Psoas muscle (tissue), 8 donors: ENCODE measurements around the gene GINM1. TPM values are rescaled to one million over a fixed set of nuclear protein-coding genes. Genes with fewer than 3 reads are reported as not detected.
A peak's percentile ranks its signal among the peaks of the same experiment; 100 is the strongest.

Experiments used
- ATAC-seq, 4 donors: fragments of 200-7000 bp; cut with Tn5 transposase; one replicate each; pipeline ENCODE4 v1.9.1; 2020; ENCODE audit warnings: moderate library complexity in 3 of 4, mild to moderate bottlenecking in 2 of 4
- DNase-seq, 2 donors: peaks; one replicate each; pipeline ENCODE4 v3.0.0-alpha.2; 2020
- H3K27ac ChIP-seq: fragments of 200-600 bp; one replicate; pipeline ENCODE4 v1.8.0; 2022
- H3K27me3 ChIP-seq, 3 donors: fragments of 200-600 bp in 1 of 3; one replicate each; pipeline versions ENCODE4 v1.6.1 to v1.8.0; 2013 to 2022; ENCODE audit warnings: low read length in 2 of 3, mild to moderate bottlenecking in 2 of 3, moderate library complexity in 1 of 3; ENCODE audit not compliant: insufficient read depth in 3 of 3
- H3K36me3 ChIP-seq, 2 donors: fragments of 200-600 bp in 1 of 2; one replicate each; pipeline versions ENCODE4 v1.6.1 to v1.8.0; 2013 to 2022; ENCODE audit warnings: low read depth in 1 of 2, mild to moderate bottlenecking in 1 of 2, moderate library complexity in 1 of 2; ENCODE audit not compliant: insufficient read depth in 1 of 2
- H3K4me1 ChIP-seq: fragments of 200-600 bp; one replicate; pipeline ENCODE4 v1.8.0; 2022
- H3K4me3 ChIP-seq: fragments of 200-600 bp; one replicate; pipeline ENCODE4 v1.8.0; 2022; ENCODE audit warnings: mild to moderate bottlenecking
- H3K9me3 ChIP-seq: fragments of 200-600 bp; one replicate; pipeline ENCODE4 v1.8.0; 2022
- CTCF ChIP-seq: fragments of 200-600 bp; IDR thresholded peaks from one replicate; pipeline ENCODE4 v1.8.0; 2022; ENCODE audit warnings: antibody characterized with exemption
- WGBS, 3 donors: extraction: QIAGEN DNeasy Blood & Tissue Kit; methylation state at CpG; one replicate each; pipeline versions ENCODE4 v1.1.6 to v1.1.7; 2013; 5-methylcytosine and 5-hydroxymethylcytosine counted together
- intact Hi-C, 2 donors: fragments of 100-400 bp; cut with DNase I; formaldehyde crosslinking; loops; one replicate each; pipeline versions ENCODE4 v1.11.0 to v1.14.2; 2022
- polyA plus RNA-seq, 3 donors: library from polyadenylated mRNA; stranded (reverse); fragments of 200-250 nt; gene quantifications; one replicate each; pipeline ENCODE4 v1.2.3, GENCODE V29; 2013
- total RNA-seq, 4 donors: library from RNA; stranded (reverse); fragmentation: NEBNext Ultra II Directional in 2 of 4; extraction: Animal tissue kit (Norgen Biotek cat#: 25700) in 2 of 4; gene quantifications; one replicate each; pipeline versions ENCODE4 v1.2.1 to v1.2.4, GENCODE V29; 2021 to 2023
- donor health status: healthy with polysubstance abuse.
- donor health status: DM: no; HTN: no; CAD: no; lungs with moderate emphysema.
- donor health status: Bipolar disorder and iron deficiency.
- donor health status: healthy.
- donor health status: DM: yes; HTN: yes; CAD: no.
- donor health status: DM: no; HTN: no; CAD: no.
- donor health status: DM: no; HTN: no; CAD: no.
- donor health status: DM: yes; HTN: yes; CAD: no.

GINM1 gene
- total and polyA plus RNA-seq, 7 donors: 25.9 to 39.0 (median 30.7) TPM

GRCh38 chr6:149566410-149567193, 427 bp downstream of the GINM1 start:
- H3K36me3 ChIP-seq: no peaks in the 10 kb centered on the region
- H3K9me3 ChIP-seq: no peaks in the 10 kb centered on the region
- H3K27me3 ChIP-seq: no peaks in the 10 kb centered on the region
- peak overlapping the region; percentile 96 for H3K27ac ChIP-seq
- DNase-seq (peak; percentile 59 to 76), ATAC-seq (peak; percentile 26 to 55 (median 40))
- peaks cover 17% of the 10 kb centered on the region for H3K4me1 ChIP-seq
- H3K4me3 ChIP-seq: peak overlapping the region; percentile 97
- TF ChIP-seq CTCF: no peak
- 0% methylated on average over 54 to 81 of the region's 81 CpGs for WGBS, 3 donors
- intact Hi-C loops: loop anchor here (5.0 to 10.0 kb wide), 2 partner anchors 81 to 148 kb away; partner anchors contain the start of genes LATS1 (in 2 of the 2) and KATNA1 (in 1 of the 2)

- Histone ChIP-seq H3K27me3 (no peaks in the 10 kb centered on the region), H3K4me1 (peaks cover 17% of the 10 kb centered on the region), H3K27ac (peak overlapping the region; percentile 96), H3K4me3 (peak overlapping the region; percentile 97), H3K9me3 (no peaks in the 10 kb centered on the region), H3K36me3 (no peaks in the 10 kb centered on the region)
- 33 to 44% (median 37%) methylated on average over 12 of the region's 12 CpGs for WGBS, 3 donors
- ATAC-seq: no peak
- TF ChIP-seq CTCF: no peak
- no peak for DNase-seq
- intact Hi-C loops: loop anchor here (5.0 to 10.0 kb wide), 2 partner anchors 80 to 148 kb away; partner anchors contain the start of genes LATS1 (in 2 of the 2) and KATNA1 (in 1 of the 2)
These were observed 1.0 kb downstream of the GINM1 start for GRCh38 chr6:149567194-149567586.

- TF ChIP-seq CTCF: no peak
- Histone ChIP-seq H3K4me3 (no peak overlapping the region), H3K36me3 (no peaks in the 10 kb centered on the region), H3K27me3 (no peaks in the 10 kb centered on the region), H3K27ac (no peak overlapping the region), H3K4me1 (peaks cover 17% of the 10 kb centered on the region), H3K9me3 (no peaks in the 10 kb centered on the region)
- intact Hi-C loops: loop anchor here (5.0 to 10.0 kb wide), 2 partner anchors 79 to 147 kb away; partner anchors contain the start of genes LATS1 (in 2 of the 2) and KATNA1 (in 1 of the 2)
- ATAC-seq (no peak), DNase-seq (no peak)
- WGBS, 3 donors: 79 to 82% (median 81%) methylated on average over 7 of the region's 7 CpGs
These were observed 1.9 kb downstream of the GINM1 start for GRCh38 chr6:149567945-149568585.

GRCh38 chr6:149580880-149581279, 14.7 kb downstream of the GINM1 start:
- intact Hi-C loops: loop anchor here in 1 of 2 donors (10.0 kb wide), 1 partner anchor 154 kb away; no protein-coding TSS in a partner anchor
- Histone ChIP-seq H3K27me3 (no peaks in the 10 kb centered on the region), H3K4me1 (no peaks in the 10 kb centered on the region), H3K9me3 (no peaks in the 10 kb centered on the region), H3K36me3 (peaks cover 0 to 91% of the 10 kb centered on the region in 2 donors), H3K4me3 (no peak overlapping the region), H3K27ac (no peak overlapping the region)
- WGBS, 3 donors: 97 to 99% (median 98%) methylated on average over 5 of the region's 5 CpGs
- ATAC-seq (no peak), DNase-seq (no peak)
- no peak for TF ChIP-seq CTCF
